HL-60 (cell line): ENCODE data around the gene UBE2J2.

Experiments used
- DNase-seq, 2 experiments: peaks; one replicate each; pipeline ENCODE4 v3.0.0-alpha.2; 2010 to 2020; ENCODE audit warnings: low read depth in 1 of 2, low spot score in 1 of 2
- H3K27ac ChIP-seq: fragments of 250-450 bp; sonication (Bioruptor Pico); replicated peaks from 2 replicates; pipeline ENCODE4 v1.5.1; 2020; ENCODE audit warnings: mild to moderate bottlenecking, moderate library complexity
- H3K27me3 ChIP-seq: fragments of 250-450 bp; sonication (Bioruptor Pico); 2 replicates; pipeline ENCODE4 v1.5.1; 2021; ENCODE audit warnings: mild to moderate bottlenecking, moderate library complexity; ENCODE audit not compliant: insufficient read depth, poor library complexity, severe bottlenecking
- H3K4me3 ChIP-seq: replicated peaks from 2 replicates; pipeline ENCODE4 v1.5.1; 2011; ENCODE audit warnings: mild to moderate bottlenecking, control low read depth, low read length; ENCODE audit not compliant: insufficient read depth
- CTCF ChIP-seq: IDR thresholded peaks from one replicate; pipeline ENCODE4 v1.5.1; 2011; ENCODE audit warnings: low read length, control low read depth, inconsistent platforms; ENCODE audit not compliant: insufficient read depth
- GABPA ChIP-seq: IDR thresholded peaks from 2 replicates; pipeline ENCODE4 v1.6.1; 2012; ENCODE audit warnings: low read depth
- POLR2AphosphoS5 ChIP-seq: IDR thresholded peaks from 2 replicates; pipeline ENCODE4 v1.6.1; 2012; ENCODE audit warnings: low read depth
- REST ChIP-seq: IDR thresholded peaks from 2 replicates; pipeline ENCODE4 v1.6.1; 2012; ENCODE audit warnings: low read depth; ENCODE audit not compliant: insufficient replicate concordance
- SPI1 ChIP-seq: IDR thresholded peaks from 2 replicates; pipeline ENCODE4 v1.6.1; 2012; ENCODE audit warnings: low read depth, mild to moderate bottlenecking, borderline replicate concordance

UBE2J2 gene

DNA sequence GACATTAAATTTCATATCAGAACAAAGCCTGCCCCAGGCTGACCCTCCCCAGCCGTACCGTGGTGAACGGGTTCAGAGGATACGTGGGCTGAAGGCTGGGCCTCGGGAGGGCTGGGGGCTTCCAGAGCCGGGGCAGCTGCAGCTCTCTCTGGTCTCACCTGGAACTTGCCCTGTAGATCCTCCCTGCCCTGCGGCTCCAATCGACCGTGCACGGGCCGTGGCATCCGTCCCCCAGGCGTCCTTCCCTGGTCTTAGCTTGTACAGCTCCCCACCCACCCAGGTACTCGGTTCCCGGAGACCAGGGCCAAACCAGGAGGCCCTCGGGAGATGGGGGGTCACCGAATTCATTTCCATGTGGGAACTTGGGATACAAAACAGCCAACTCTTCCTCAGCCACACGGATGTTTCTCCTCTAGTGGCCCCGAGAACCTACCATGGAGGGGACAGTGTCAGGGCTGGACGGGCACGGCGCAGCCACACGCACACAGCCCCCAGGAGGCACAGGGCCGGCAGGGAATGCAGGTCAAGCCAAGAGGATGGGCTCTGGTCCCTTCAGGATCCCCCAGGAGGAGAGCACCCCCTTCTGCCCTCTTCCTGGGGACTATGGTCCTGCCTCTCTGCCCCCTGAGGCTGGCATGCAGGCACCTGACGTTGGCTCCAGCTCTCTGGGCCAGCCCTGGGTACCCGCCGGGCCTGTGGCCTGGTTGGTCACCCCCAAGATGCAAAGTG is 38.5 kb downstream of the UBE2J2 start:
- no peak for DNase-seq
- H3K27me3 ChIP-seq: peaks cover 18% of the 10 kb centered on the region
- TF ChIP-seq SPI1: no peak
- TF ChIP-seq GABPA: no peak
- TF ChIP-seq REST: no peak
- no peak for TF ChIP-seq CTCF
- no peak; the same call in 1 of the 2 replicates for TF ChIP-seq POLR2AphosphoS5
- H3K4me3 ChIP-seq: no peak overlapping the region
- no peak overlapping the region for H3K27ac ChIP-seq

GRCh38 chr1:1234180-1234808 is 39.4 kb downstream of the UBE2J2 start:
- Histone ChIP-seq H3K27ac (no peak overlapping the region), H3K4me3 (no peak overlapping the region), H3K27me3 (peaks cover 18% of the 10 kb centered on the region)
- DNase-seq: no peak
- no peak; the same call in 1 of the 2 replicates for TF ChIP-seq POLR2AphosphoS5
- no peak for TF ChIP-seq SPI1
- TF ChIP-seq CTCF: no peak
- no peak for TF ChIP-seq REST
- TF ChIP-seq GABPA: no peak

- Histone ChIP-seq H3K4me3 (no peak overlapping the region), H3K27ac (no peak overlapping the region), H3K27me3 (peaks cover 16% of the 10 kb centered on the region)
- TF ChIP-seq GABPA (no peak), SPI1 (no peak), POLR2AphosphoS5 (no peak), REST (no peak), CTCF (no peak)
- DNase-seq: no peak
Measured at GRCh38 chr1:1233567-1233892, 40.1 kb downstream of the UBE2J2 start.
